Measurements from ENCODE around the gene GPRIN2. TPM values are rescaled to one million over a fixed set of nuclear protein-coding genes. Genes with fewer than 3 reads are reported as not detected.

Gene GPRIN2
- total RNA-seq, 2 experiments from 2014 or later = not detected

- ChIA-PET CTCF (no interaction called here), POLR2A (no interaction called here)
- H3K4me1 Mint-ChIP-seq (ENCODE audit: low read depth) = peaks cover under 1% of the 10 kb centered on the region
- ATAC-seq = no peak
- peak; percentile 17 for DNase-seq
- H3K4me3 Mint-ChIP-seq = no peak overlapping the region
- peaks cover 10% of the 10 kb centered on the region for H3K27me3 Mint-ChIP-seq (ENCODE audit: low read depth)
- H3K27ac Mint-ChIP-seq = no peak overlapping the region
- no peaks in the 10 kb centered on the region for H3K36me3 Mint-ChIP-seq (ENCODE audit: low read depth)
- no peaks in the 10 kb centered on the region for H3K9me3 Mint-ChIP-seq (ENCODE audit: insufficient read depth)
Measured at GRCh38 chr10:46551701-46552525, 4.5 kb downstream of the GPRIN2 start.

DNA sequence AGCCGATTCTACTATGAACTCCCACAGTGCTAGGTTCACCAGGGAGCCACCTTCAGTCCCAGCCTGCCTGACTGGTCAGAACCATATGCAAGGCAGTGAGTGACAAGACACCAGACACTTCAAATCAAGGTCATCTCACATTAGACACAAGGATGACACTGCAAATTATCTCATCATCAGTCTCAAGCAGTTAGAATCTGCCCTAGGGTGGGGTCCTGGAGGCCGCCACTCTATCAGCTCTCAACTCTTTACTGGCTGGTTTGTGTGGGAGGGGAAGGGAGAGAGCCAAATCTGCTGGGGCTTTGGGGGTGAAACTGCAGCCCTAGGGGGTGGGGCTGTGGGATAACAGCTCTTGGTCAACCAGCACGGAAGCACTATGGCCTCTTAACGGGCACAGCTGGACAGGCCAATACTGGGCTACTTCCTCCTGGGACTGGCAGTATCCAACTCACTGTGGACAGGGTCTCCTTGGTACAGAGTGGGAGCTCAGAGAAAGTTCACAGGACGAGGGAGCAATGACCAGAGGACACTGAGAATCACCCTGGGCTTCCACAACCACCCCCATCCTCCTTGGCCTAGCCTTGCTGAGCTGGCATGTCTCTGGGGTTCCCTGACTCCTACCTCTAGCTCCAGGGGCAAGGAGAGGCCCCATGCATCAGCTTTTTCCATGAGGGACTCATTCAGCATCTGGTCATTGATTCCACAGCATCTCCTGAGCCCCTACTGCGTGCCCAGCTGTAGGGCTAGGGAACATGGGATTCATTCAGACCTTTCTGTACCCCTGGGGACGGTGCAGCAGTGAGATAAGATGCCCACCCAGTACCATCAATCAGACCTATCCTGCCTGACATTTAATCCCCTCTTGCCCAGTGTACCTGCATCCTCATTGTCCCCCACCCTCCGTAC is 5.4 kb downstream of the GPRIN2 start:
- no peaks in the 10 kb centered on the region for H3K4me1 Mint-ChIP-seq (ENCODE audit: low read depth)
- no peak for ATAC-seq
- H3K27ac Mint-ChIP-seq = peak overlapping the region; percentile 2
- peaks cover 5% of the 10 kb centered on the region for H3K27me3 Mint-ChIP-seq (ENCODE audit: low read depth)
- H3K36me3 Mint-ChIP-seq (ENCODE audit: low read depth) = no peaks in the 10 kb centered on the region
- H3K4me3 Mint-ChIP-seq = no peak overlapping the region
- POLR2A ChIA-PET = no interaction called here
- CTCF ChIA-PET = no interaction called here
- peak; percentile 16 for DNase-seq
- no peaks in the 10 kb centered on the region for H3K9me3 Mint-ChIP-seq (ENCODE audit: insufficient read depth)

DNA sequence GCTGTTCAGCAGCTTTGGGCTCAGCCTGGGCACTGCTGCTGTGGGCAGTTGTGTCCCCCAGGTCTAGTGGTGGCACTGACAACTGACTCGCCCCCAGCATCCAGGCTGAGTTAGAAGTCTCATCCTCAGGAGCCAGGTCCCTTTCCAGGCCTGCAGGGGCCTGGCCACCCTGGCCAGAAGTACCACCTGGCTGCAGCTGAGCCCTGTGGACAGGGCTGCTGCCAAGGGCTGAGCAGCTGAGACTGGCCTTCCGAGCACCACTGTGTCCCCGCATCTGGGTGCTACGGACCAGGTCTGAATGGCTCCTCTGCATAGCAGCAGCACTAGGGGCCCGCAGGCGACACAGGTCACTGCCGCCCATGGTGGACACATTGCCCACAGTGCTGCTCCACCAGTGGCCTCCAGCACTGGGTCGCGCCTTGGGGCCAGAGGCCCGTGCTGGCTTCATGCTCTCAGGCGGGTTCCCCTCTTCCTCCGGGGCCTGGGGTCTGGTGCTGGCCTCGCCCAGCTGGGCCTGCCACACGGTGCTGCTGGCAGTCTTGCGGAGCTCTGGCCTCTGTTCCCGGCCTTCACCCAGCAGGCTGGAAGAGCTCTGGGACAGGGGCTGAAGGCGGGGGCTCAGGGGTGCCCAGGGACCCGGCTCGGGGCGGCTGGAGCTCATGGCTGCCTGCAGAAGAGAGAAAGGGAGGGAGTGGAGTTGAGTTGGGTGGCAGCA is 6.2 kb downstream of the GPRIN2 start:
- Mint-ChIP-seq H3K4me1 (ENCODE audit: low read depth) (no peaks in the 10 kb centered on the region), H3K27me3 (ENCODE audit: low read depth) (no peaks in the 10 kb centered on the region), H3K36me3 (ENCODE audit: low read depth) (no peaks in the 10 kb centered on the region), H3K27ac (no peak overlapping the region), H3K9me3 (ENCODE audit: insufficient read depth) (no peaks in the 10 kb centered on the region), H3K4me3 (no peak overlapping the region)
- ATAC-seq = no peak
- peak; percentile 16 for DNase-seq
- CTCF ChIA-PET = no interaction called here
- POLR2A ChIA-PET = no interaction called here

DNA sequence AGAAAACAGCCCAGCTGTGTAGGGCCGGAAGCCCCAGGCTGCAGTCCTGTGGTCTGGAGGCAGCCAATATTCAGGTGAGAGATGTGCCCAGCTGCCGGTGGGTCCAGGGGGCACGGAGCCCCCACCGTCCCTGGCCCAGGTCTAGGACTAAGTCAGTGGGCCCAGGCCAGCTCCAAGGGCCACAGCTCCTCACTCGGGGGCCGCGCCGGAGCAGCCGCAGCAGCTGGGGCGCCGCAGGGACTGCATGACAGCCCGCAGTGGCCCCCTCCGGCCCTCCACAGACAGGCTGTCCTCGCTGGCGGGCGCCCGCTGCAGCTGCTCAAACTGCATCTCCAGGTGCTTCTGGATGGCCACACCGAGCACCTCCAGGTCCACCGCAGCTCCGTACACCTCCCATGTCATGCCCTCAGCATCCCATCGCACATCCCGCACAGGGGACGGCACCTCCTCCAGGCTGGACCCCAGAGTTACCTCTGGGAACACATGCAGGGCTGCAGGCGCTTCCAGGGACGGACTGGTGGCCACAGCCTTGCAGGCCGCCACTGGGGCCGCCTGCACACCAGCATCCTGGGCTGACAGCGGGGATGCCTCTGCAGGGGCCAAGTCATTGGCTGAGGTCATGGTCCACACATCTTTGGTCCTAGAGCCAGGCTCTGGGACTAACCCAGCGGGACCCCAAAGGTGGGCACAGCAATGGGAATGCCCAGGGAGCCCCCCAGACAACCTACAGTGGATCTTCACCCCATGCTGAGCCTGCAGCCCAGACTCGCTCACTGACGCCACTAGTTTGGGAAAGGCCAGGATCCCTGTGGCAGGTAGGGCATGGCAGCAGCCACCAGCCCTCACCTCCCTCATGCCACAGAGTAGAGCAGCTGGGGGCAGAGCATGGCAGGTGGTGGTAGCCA is 7.0 kb downstream of the GPRIN2 start:
- POLR2A ChIA-PET = no interaction called here
- DNase-seq (peak; percentile 17), ATAC-seq (no peak)
- no peak overlapping the region for H3K27ac Mint-ChIP-seq
- H3K4me3 Mint-ChIP-seq = no peak overlapping the region
- H3K4me1 Mint-ChIP-seq (ENCODE audit: low read depth) = no peaks in the 10 kb centered on the region
- CTCF ChIA-PET = no interaction called here
- H3K36me3 Mint-ChIP-seq (ENCODE audit: low read depth) = no peaks in the 10 kb centered on the region
- H3K9me3 Mint-ChIP-seq (ENCODE audit: insufficient read depth) = no peaks in the 10 kb centered on the region
- H3K27me3 Mint-ChIP-seq (ENCODE audit: low read depth) = peaks cover 3% of the 10 kb centered on the region

- DNase-seq (no peak), ATAC-seq (no peak)
- H3K9me3 Mint-ChIP-seq (ENCODE audit: insufficient read depth) = no peaks in the 10 kb centered on the region
- H3K27ac Mint-ChIP-seq = no peak overlapping the region
- no peaks in the 10 kb centered on the region for H3K4me1 Mint-ChIP-seq (ENCODE audit: low read depth)
- no peaks in the 10 kb centered on the region for H3K36me3 Mint-ChIP-seq (ENCODE audit: low read depth)
- H3K4me3 Mint-ChIP-seq = no peak overlapping the region
- H3K27me3 Mint-ChIP-seq (ENCODE audit: low read depth) = peaks cover 3% of the 10 kb centered on the region
- ChIA-PET CTCF (no interaction called here), POLR2A (no interaction called here)
Measured at GRCh38 chr10:46548498-46549090, 7.9 kb downstream of the GPRIN2 start.

GRCh38 chr10:46547541-46548497 is 8.6 kb downstream of the GPRIN2 start:
- ChIA-PET CTCF (no interaction called here), POLR2A (no interaction called here)
- ATAC-seq (no peak), DNase-seq (no peak)
- Mint-ChIP-seq H3K9me3 (ENCODE audit: insufficient read depth) (no peaks in the 10 kb centered on the region), H3K4me1 (ENCODE audit: low read depth) (no peaks in the 10 kb centered on the region), H3K4me3 (no peak overlapping the region), H3K27ac (no peak overlapping the region), H3K27me3 (ENCODE audit: low read depth) (peaks cover 7% of the 10 kb centered on the region), H3K36me3 (ENCODE audit: low read depth) (no peaks in the 10 kb centered on the region)

- no peak for DNase-seq
- Mint-ChIP-seq H3K36me3 (ENCODE audit: low read depth) (no peaks in the 10 kb centered on the region), H3K27me3 (ENCODE audit: low read depth) (peaks cover 13% of the 10 kb centered on the region), H3K4me1 (ENCODE audit: low read depth) (no peaks in the 10 kb centered on the region), H3K9me3 (ENCODE audit: insufficient read depth) (no peaks in the 10 kb centered on the region), H3K27ac (no peak overlapping the region), H3K4me3 (no peak overlapping the region)
- CTCF ChIA-PET = no interaction called here
- POLR2A ChIA-PET = no interaction called here
- no peak for ATAC-seq
Measured at GRCh38 chr10:46546591-46547540, 9.6 kb downstream of the GPRIN2 start.

DNA sequence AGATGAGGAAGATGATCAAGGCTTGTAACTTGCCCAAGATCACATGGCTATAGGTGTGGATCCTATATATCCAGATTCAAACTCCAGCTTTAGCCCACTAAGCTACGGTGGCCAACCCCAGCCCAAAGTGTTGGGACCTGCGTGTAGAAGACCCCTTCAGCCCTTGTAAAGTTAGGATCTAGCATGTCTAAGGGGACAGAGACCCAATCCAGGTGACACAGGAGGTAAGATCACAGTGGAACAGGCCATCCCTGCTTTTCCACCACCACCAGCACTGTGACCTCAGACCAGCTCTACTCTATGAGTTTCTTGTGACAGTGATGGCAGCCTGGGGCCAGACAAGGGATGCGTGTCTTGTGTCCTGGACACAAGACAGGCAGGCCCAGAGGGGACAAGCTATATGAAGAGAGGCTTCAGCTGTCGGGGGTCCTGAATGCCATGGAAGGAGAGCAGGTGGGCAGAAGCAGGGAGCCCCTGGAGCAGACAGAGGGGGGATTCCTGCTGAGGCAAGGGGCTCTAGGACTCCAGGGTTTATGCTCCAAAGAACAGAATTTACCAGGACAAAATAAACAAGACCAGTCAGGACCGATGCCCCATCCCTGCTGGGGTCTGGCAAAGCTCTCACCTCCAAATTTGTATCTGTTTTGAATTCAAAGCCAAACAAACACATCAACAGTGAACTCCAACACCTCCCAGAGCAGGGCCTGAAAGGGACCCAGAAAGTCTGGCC is 10.4 kb downstream of the GPRIN2 start:
- ChIA-PET CTCF (no interaction called here), POLR2A (no interaction called here)
- ATAC-seq = no peak
- Mint-ChIP-seq H3K4me1 (ENCODE audit: low read depth) (no peaks in the 10 kb centered on the region), H3K9me3 (ENCODE audit: insufficient read depth) (no peaks in the 10 kb centered on the region), H3K4me3 (no peak overlapping the region), H3K36me3 (ENCODE audit: low read depth) (no peaks in the 10 kb centered on the region), H3K27me3 (ENCODE audit: low read depth) (peaks cover 13% of the 10 kb centered on the region), H3K27ac (no peak overlapping the region)
- no peak for DNase-seq

DNA sequence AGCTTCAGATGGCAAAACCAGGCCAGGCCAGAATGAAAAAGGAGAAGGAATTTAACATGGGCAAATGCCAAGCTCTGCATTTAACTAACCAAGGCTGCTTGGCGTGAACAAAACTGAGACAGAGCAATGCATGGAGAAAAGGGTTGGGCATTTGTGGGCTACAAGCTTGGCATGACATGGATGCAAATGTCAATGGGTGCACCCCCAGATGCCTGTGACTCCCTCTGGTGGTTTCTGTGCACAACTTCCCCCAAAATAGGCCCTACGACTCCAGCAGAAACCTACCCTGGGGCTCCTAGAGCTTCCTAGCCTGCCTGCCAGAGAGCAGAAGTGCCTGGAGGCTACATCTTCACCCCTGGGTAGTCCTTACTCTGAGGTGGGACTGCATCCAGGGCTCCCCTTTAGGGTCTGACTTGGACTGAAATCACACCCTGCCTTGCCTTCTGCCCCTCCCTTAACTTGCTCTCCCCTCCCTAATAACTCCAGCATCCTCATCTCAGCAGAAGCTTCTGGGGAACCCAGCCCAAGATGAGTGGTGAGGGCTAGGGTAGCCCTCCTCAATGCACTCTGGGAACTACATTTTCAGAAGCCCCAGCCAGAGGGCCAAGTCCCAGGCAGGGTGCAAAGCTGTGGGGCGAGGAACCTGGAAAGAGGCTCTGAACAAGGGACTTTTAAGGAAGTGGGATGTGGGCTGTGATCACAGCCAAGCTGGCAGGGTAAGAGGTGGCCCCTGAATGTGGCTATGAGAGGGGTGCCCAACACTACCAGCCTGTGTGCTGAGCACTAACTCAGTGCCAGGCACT is 11.3 kb downstream of the GPRIN2 start:
- Mint-ChIP-seq H3K4me1 (ENCODE audit: low read depth) (no peaks in the 10 kb centered on the region), H3K9me3 (ENCODE audit: insufficient read depth) (no peaks in the 10 kb centered on the region), H3K27ac (no peak overlapping the region), H3K4me3 (no peak overlapping the region), H3K27me3 (ENCODE audit: low read depth) (peaks cover 20% of the 10 kb centered on the region), H3K36me3 (ENCODE audit: low read depth) (no peaks in the 10 kb centered on the region)
- ATAC-seq = peak; percentile 24
- CTCF ChIA-PET = interaction anchor here (1.0 kb wide), 1 partner anchor 14 kb away, joined by 3 read pairs; no protein-coding TSS in a partner anchor
- POLR2A ChIA-PET = no interaction called here
- no peak for DNase-seq
